HUDEP-2 (cell line): ENCODE measurements around the gene IRAK2.

Source experiments
- DNase-seq, 76 experiments: peaks; one replicate each; lab custom pipeline; 2025; ENCODE audit not compliant: unreplicated experiment in 76 of 76; lab: John Stamatoyannopoulos, UW

IRAK2 gene

DNA sequence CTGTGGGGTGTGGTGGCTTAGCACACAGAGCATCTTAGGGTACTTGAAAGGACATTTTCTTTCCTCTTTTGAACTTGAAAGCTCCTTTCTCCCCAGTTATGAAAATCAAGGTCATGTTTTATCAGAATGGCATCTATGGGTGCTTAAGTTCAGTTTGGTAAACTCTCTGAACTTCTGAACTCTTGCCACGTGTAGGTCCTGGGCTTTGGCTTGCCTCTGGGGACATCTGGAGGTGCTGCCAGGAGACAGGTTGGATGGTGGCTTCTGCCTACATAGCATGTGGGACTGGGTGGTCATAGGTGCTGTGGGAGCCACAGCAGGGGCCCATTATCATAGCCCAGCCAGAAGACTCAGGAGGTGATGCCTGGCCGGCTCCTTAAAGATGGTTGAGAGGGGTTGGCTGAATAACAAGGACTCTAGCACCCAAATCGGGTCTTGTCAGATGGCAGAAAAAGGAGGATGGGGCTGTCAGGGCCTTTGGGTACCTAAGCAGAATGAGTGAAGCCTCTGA lies 112.5 kb downstream of the IRAK2 start:
- DNase-seq = no peak

DNA sequence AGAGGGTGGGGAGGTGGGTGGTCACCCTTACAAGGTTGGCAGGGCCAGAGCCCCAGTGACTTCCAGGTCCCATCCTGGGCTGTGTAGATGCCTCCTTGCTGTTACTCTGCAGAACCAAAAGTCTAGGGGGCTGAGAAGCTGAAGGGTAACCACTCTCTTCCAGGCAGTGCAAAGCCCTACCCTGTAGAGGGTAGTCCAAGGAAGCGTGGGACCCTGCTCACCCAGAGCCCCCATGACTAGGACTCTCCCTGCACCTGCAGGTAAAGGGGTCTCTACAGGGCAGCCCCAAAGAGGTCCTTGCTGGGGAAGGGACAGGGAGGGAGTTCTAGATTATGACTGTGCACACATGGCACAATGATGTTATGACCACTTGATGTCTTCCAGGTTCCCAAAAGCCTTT lies 113.8 kb downstream of the IRAK2 start:
- no peak for DNase-seq

DNA sequence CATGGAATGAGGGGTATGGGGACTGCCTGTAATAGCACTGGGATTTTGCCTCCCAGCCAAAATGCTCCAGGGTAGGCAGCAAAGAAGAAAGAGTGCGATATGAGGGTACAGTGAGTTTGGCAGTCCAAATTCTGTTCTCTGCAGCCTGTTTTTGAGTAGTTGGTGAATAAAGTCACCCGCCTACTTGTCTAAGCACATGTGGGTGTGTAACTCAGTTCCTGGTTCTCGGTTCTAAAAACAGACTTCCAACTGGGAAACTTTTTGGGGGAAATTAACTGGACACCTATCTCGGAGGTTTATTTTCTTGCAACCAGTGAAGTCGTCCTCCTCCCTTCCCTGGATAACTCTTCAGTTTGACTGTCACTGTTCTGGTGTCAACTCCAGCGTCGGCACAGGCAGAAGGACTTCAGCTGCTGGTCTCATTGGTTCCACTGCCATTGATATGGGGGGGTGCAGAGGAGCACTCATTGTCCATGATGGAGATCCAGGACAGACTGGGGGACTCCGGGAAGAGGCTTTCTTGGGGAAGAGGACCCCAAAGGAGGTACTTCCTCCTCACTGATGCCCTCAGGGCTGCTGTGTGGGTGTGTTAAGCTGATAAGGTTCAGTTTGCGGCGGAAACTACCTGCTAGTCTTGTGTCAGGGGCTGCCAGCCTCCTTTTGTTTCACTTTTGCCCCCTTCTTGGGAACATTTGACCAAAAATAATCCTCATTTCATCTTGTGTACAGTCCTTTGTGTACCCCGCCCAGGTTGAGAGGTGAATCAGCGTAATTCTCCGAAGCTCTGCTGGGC lies 114.9 kb downstream of the IRAK2 start:
- DNase-seq = peak in 7 of 76 experiments; percentile 5 to 42 (median 15)

DNA sequence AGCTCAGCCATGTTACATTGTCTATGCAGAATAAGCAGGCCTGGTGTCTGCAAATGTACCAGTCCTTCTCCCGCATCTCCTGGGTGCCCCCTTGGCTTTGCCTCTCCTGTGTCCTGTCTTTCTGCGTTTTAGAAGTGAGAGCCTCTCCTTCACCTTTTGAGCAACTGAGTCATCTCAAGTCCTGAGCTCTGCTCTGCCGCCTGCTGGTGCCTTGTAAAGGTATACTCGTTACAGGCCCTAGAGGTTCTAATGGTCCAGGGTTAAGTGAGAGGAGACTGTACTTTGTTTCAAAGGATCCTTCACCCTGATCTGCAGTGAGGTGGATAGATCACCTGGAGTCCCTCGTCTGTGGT lies 115.4 kb downstream of the IRAK2 start:
- DNase-seq = peak in 2 of 76 experiments; percentile 4 to 6

DNA sequence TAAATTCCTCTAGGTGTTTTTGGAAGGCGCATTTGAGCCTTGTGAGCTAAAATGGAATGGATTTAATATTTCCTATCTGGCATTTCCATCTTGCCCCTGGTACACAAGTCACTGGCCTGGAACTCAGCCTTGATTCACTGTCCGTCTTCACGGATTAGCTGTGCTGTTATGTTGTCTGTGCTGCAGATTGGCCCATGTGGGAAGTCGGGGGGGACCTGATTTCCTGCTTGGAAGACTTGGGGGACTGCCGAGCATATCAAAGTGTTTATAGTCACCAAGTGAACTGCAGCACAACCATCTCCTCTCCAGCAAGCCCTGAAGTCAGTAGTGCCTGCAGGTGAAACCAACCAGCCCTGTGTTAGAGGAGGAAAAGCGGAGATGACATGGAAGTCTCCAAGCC lies 115.9 kb downstream of the IRAK2 start:
- no peak for DNase-seq

DNA sequence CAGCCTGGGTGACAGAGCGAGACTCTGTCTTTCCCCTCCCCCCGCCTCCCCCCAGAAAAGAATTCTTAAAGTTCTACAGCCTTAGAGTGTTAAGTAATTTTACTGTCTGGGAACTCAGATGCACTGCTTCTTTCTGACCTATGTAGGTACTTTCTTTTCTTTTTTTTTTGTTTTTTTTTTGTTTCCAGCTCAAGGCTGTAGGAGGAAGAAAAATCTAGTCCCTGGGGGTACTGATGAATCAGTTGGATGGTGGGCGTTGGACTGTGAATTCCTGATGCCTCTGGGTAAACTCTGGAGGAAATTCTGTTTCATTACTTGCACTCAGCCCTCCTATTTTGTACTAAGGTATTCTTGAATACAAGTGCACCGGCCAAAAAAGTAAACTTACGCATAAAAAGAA lies 117.2 kb downstream of the IRAK2 start:
- no peak for DNase-seq

DNA sequence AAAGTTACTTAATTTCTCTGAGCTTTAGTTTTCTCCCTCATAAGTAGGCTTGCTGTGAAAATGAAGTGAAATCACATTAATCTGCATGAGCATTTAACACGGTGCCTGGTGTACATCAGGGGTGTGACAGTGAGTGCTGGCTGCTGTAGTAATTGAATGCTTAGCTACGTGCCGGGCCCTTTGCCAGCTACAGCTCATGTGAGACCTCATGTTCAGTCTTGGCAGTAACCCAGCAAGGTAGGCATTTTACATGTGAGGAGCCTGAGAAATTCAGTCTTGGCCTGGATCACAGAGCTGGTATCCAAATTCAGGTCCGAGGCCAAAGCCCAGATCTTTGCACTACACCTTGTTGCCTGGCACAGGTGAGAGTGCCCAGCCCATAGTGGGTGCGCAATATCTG lies 118.9 kb downstream of the IRAK2 start:
- DNase-seq = peak in 29 of 76 experiments; percentile 4 to 55 (median 20)

DNA sequence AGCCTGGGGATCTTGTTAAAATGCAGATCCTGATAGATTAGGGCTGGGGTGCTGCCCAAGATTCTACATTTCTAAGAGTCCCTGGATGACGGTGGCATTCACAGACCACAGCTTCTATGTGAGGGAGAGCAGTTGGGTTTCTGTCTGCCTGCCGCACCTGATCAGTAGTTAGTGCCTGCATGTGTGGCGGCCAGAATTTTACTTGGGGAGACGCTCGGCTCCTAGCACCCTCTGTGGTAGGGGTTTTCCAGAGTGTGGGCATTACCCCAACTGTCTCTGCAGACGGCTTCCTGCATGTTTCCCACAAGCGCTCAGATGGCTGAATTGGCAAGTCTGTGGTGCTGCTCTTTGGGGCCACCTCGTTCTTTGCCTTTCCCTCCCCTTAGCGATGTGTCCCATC lies 119.8 kb downstream of the IRAK2 start:
- DNase-seq = no peak

DNA sequence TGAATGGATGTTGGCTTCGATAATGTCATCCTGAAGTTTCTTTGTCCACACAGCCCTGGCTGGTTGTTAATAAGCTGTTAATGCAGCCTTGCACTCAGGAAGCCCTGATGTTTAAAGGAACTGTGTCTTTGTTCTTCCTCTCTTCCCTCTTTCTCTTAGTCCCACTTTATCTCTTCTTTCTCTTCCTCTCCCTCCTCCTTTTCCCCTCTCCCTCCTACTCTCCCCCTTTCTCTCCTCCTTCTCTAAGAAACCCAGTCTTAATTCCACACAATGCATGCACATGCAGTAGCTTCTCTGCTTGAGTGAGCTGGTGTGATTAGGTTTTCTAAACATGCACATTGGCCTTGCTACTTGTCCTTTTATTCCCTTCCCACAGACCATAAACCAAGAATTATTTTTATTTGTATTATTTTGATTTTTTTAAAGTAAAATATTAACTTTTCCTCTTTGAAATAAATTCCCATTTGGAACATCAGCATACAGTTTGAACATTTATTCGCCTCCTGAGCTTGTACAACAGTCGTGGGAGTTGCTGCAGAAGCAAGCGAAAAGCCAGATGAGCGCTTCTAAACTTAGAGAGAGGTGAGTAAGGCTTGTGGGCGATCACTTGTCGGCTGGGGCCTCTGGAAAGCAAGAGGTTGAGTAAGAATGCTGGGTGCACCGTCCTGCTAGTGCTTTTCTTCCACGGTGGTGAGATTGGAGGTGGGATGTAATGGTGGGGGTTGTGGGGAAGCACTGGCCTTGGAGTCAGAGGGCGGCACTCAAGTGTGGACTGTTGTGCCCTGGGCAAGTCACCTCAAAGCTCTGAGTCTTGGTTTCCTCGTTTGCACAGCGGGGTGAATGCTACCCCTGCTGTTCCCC lies 120.8 kb downstream of the IRAK2 start:
- no peak for DNase-seq

DNA sequence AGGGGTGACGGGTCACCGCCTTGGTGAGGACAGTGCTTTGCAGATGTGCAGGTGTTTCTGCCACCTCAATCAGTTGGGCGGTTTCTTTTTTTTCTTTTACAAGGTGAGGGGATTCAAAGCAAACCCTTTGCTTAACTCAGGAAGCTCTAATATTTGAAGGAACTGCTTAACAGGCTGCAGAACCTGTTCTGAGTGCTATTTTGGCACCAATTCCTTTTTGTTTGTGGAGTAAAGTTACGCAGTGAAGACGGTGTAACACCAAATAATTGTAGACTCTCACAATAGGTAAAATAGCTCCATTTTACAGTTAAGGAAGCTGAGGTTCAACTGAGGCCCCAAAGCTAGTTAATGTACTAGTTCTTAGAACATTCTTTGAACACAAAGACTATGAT lies 121.4 kb downstream of the IRAK2 start:
- DNase-seq = no peak

DNA sequence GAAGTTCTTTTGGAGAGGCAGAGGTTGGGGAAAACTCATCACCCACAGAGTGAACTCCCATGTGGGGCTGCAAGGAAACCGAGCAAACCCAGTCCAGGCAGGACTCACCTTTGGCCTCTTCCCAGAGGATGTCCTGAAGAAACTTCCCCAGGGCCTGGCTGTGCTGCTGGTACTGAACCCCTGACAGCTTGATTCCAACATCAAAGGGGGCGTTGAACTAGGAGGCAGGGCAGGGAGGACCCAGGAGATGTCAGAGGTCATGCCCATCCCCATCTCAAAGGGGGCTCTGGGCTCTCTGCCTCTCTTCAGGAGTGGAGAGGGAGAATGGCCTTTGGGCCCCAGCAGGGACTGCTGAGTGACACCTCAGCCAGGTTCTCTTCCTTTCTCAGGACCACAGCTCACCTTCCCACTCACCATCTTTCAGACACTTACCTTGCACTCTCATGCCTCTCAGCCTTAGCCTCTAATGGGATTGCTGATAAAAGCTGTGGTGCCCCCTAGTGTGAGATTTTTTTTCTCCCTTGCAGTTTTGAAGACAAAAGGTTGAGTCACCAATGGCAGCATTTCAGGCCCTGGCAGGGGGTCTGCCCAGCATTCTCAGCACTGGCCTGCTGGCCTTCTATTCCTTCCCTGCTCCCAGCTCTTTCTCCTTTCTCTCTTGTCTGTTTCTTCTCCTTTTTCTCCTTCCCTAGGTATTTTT lies 122.0 kb downstream of the IRAK2 start:
- DNase-seq = no peak

DNA sequence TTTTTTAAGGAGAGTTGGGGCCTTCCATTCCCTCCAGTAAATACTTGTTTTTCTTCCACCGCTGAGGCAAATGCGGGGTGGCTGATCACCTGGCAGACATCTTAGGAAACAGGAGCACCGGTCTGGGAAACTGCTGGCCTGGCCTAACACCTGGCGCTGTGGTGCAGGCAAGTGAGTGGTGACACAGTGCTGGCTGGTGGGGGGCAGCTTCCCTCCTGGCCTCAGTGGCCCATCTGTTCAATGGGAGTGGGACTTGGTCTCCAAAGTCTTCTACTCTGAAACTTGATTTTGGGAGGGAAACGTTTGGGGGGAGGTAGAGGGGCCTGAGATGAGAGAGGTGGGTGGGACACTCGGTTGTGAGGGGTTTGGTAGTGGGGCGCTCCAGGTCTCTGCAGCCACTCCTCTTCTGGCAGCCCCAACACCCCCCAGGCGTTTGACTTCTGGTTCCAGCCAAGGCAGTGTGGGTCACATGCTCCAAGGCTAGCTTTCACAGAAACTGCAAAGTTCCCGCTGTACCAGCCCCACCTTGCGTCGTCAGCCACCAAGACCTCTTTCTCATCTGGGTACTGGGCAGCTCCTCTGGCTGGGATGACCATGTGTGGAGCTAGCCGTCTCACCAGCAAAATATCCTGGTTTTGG lies 123.3 kb downstream of the IRAK2 start:
- no peak for DNase-seq

DNA sequence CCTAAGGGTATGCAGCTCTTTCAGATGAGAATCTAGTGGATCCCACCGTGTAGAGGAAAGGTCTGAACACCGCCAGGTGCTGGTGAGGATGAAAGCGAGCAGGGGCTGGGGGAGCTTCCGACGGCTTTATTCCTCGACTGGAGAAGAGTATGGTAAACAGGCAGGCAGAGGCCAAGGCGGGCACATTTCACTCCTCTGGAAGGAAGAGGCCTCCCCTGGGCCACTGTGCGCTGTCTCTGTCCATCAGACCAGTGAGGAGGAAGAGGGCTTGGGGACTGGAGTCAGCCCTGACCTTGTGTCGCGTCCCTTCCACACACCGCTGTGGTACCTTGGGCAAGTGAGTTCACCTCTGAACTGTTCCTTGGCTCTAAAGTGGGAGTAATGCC lies 123.8 kb downstream of the IRAK2 start:
- no peak for DNase-seq

DNA sequence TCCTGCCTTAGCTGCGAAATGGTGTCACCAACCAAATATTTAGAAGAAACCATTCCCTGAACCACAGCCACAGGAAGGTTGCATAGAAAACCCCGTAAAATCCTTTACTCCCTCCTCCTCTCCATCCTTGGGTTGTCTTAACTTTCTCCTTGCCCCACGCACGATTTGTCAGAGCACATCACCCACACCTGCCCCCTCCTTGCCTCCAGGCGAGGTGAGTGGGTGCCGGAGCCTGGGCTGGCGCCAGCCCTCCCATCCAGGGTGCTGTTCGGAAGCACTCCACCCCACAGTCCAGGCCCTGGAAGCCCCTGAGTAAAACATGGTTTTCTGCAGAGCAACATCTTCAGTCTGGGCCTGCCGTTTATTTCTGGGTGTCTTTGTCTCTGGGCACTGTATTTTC lies 124.4 kb downstream of the IRAK2 start:
- no peak for DNase-seq

DNA sequence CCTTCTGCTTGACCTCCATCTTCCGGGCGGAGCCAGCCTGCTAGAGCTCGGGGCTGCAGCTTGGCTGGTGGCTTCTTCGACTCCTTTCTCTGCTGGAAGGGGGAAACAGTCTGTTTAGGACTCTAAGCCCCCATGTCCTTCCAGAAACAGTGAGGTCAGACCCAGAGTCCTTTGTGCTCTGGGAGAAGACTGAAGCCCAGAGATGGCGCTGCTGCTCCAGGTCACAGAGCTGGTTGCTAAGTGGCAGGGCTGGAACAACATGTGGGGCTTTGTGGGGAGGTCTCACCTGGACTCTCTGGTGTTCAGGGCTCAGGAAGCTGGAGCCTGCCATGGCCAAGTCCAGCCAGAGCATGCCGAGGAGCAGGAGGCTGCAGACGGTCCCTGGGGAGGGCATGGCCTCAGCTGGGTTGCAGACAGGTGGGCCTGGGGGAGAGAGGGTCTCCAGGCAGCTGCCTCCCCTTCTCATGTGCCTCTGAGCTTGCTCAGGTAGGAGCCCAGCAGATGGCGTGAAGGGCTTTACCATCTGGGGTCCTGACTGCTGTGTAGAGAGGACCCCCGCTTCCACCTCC lies 125.2 kb downstream of the IRAK2 start:
- DNase-seq = no peak

DNA sequence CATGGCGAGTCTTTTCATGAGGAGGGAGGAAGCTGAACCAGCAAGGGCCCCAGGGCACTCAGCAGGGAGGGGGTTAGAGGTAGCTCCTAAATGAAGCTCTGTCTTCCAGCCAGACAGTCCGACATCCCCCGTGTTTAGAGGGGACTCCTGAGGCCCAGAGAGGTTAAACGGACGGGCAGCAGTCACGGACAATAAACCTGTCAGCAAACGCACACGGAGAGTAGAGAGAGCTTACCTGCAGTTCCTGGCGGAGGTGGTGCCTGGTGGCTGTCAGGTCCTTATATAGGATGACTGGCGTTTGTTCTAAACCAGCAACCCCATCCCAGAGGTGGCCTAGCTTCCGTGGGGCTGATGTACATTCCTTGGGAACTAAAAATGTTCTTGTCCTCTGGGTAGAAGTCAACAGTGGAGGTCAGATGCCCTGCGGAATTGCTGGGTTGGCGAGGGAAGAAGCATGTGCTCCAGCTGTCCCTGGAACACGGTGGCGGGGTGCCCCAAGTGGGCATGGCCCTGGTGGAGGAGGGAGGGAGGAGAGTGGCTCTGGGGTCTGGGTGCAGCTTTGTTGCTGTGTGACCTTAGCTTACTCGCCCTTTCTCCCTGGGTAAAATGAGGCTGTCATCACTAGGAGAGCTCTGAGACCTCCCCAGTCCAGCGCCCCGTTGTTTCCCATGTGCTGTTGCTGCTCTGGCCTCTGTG lies 125.9 kb downstream of the IRAK2 start:
- no peak for DNase-seq

DNA sequence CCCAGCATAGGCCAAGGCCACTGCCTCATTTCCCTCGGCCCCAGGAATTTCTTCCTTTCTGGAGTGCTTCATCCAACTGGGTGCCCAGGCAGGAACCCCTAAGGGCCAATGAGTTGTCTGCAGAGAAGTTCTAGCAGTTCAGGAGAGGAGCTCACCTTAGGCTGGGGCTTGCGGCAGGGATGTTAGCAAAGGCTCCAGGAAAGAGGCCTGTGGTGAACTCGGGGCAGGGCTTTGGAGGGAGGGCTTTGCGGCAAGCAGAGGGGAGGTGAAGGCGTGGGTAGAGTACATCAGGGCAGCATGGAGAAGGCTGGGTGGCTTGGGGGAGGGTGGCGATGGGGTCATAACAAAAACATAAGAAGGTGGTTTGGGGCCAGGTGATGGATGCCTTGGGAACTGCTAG lies 126.9 kb downstream of the IRAK2 start:
- DNase-seq = no peak

DNA sequence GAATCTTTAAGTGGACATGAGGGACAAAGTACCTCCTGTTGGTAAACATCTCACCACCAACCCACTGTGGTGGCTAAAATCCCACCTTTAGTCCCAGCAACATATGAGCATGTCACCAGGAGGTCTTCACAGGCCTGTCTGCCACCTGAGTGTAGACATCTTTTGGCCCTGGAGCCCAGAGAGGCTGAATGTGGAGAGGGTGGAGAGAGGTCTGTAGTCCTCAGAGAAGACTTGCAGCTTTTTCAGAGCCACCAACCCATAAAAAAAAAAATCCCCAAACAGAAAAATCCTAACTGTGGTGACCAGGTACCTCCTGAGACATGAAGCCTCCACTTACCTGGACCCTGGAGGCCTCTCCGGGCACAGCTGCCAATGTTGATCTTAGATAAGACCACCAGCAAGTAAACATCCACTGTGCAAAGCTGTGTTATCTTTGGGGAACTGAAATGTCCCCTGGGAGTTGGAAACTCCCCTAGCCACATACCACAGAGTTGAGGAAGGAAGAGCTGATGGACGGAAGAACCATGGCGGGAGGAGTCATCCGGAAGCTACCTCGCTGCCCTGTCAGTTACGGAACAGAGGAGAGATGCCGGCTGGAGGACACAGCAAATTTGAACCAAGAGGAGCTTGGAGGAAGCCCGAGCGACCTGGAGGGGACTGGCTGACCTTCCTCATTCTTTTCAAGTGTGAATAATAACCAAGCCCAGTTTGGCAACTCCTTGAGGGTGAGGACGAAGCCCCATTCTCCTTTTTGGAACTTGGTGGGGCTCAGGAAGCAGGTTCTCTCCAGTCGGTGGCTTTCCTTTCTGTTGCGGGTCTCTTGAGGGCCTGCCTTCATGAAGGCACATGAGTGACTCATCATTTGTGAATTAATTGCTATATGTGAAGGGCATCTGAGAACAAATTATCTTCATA lies 128.0 kb downstream of the IRAK2 start, which contains the start of gene GHRL:
Gene GHRL (minus strand): TSS at position 443 of the 915 bp plus-strand sequence. CDS start 2,767 bp downstream, outside the sequence.
- DNase-seq = no peak
